GM12891 (cell line): ENCODE results near the gene C1orf94.

Source experiments
- DNase-seq: peaks from one replicate; pipeline ENCODE4 v3.0.0; 2011; ENCODE audit warnings: low spot score; ENCODE audit not compliant: insufficient read length
- FAIRE-seq: peaks from 2 replicates; lab custom pipeline; 2011; peaks lifted over from hg19 to GRCh38; lab: Jason Lieb, UNC
- PAX5 ChIP-seq: IDR thresholded peaks from 2 replicates; pipeline ENCODE4 v1.6.1; 2011; ENCODE audit warnings: low read length, moderate library complexity, mild to moderate bottlenecking; ENCODE audit not compliant: insufficient read depth, severe bottlenecking
- POLR2A ChIP-seq: IDR thresholded peaks from 2 replicates; pipeline ENCODE4 v1.6.1; 2011; ENCODE audit warnings: low read depth, low read length, control low read depth
- POLR2AphosphoS5 ChIP-seq: IDR thresholded peaks from 2 replicates; pipeline ENCODE4 v1.6.1; 2011; ENCODE audit warnings: low read depth, low read length, control low read depth
- POU2F2 ChIP-seq: IDR thresholded peaks from 2 replicates; pipeline ENCODE4 v1.6.1; 2011; ENCODE audit warnings: low read depth, mild to moderate bottlenecking, control low read depth, low read length, moderate library complexity
- SPI1 ChIP-seq: IDR thresholded peaks from 2 replicates; pipeline ENCODE4 v1.6.1; 2011; ENCODE audit warnings: low read depth, low read length, control low read depth
- TAF1 ChIP-seq: IDR thresholded peaks from 2 replicates; pipeline ENCODE4 v1.6.1; 2011; ENCODE audit warnings: low read depth, low read length, control low read depth

C1orf94 gene

DNA sequence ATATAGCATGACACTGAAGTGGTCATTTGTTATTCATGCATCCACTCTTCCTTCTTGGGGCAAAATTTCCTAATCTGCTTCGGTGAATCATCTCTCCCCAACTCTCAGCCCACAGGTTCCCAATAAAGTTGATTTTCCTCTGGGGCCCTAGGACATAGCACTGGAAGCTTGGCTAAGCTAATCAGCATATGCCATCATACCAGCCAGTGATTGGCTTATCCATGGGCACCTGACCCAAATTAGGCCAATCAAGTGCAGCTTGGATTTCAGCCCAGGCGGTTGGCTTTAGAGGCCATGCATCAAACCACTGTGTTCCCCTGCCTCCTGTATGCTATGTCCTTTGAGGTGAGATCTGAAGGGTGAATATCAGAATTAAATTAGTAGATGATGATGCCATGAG, 58.9 kb downstream of the C1orf94 start:
- no peak for DNase-seq
- no peak for FAIRE-seq
- TF ChIP-seq POU2F2 = no peak
- no peak for TF ChIP-seq POLR2AphosphoS5
- no peak for TF ChIP-seq TAF1
- TF ChIP-seq PAX5 = no peak
- no peak for TF ChIP-seq SPI1
- no peak for TF ChIP-seq POLR2A

DNA sequence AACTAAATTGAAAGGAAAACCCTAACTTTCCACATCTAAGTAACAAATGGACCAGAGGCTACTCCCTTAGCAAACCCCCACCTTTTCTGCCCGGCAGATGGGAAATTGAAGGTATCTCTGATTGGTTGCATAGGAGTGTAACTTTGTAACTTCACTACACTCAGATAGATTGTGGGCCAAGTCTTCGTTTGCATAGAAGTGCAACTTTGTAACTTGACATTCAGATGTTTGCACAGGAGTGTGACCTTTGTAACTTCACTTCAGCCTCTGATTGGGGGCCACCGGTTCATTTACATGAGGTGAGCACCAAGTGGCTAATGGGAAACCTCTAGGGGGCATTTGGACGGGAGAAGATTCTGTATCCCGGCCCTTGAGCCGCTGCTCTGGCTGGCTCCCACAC, 59.4 kb downstream of the C1orf94 start:
- FAIRE-seq (no peak), DNase-seq (no peak)
- TF ChIP-seq PAX5 (no peak), POU2F2 (no peak), TAF1 (no peak), POLR2AphosphoS5 (no peak), POLR2A (no peak), SPI1 (no peak)

DNA sequence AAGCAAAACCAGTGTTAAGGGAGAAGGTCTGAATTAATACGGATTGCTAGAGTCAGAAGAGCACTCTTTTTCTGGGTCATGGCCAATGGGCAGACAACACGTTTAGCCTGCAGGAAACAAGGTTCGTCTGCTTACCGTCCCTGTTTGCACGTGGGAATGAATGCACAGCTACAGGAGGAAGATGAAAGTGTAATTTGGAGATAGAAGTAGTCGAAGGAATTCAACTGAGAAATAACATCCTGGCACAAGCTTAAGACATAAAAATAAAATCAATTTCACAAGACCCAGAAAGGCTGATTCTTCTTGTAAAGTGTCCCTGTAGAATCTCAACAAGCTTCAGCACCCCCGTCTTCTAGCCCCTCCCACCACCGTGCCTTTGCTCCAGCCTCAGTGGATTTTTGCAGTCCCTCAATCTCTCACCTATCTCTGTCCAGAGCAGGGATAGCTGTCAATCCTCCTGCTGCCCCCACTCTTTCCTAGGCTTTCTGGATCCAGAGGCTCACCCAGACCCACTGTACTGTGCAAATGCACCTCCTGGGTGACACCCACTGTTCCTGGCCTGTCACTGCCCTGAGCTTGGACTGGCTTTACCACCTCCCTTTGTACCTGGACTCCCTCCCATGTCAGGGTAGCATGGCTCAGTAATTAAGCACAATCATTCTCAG, 60.6 kb downstream of the C1orf94 start:
- no peak for TF ChIP-seq POLR2A
- no peak for TF ChIP-seq POU2F2
- no peak for TF ChIP-seq PAX5
- FAIRE-seq (no peak), DNase-seq (no peak)

DNA sequence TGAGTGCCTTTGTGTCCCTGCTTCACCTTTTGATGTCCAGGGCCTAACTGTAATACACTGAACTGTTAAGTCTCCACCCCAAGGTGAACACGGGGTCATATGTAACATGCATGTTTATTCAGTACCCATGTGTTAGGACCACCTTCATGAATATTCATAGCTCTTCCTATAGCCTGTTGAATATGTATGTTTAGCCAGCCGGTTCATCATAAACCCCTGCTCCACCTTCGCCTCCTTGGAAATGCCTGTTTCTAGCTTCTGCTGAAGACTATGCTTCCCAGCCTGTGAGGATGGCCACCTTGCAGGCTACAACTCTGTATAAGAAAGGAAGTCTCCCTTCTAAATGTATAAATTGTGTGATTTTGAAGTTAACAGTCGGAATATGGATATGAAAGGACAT, 69.3 kb downstream of the C1orf94 start:
- DNase-seq = no peak
- TF ChIP-seq POLR2AphosphoS5 (no peak), POU2F2 (no peak), POLR2A (no peak), SPI1 (no peak)
- no peak for FAIRE-seq

DNA sequence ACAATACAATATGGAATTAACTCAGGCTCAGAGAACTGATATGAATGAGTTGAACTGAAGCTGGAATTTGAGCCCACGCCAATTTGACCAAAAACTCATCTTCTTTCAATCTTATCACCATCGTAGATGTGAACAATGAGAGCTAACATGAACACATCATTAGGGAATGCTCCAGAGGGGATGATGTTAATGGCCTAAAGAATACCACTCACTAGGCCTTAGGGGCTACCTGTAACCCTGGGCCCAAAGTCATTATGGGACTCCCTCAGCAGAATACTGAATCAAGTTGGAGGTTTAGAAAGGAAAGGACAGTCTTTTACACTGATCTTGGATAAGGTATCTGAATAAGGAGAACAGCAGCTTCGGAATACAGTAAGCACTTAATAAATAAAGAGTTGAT, 73.6 kb downstream of the C1orf94 start:
- no peak for FAIRE-seq
- DNase-seq = no peak
- no peak for TF ChIP-seq TAF1
- no peak for TF ChIP-seq SPI1
- no peak for TF ChIP-seq POLR2A
- TF ChIP-seq POLR2AphosphoS5 = no peak
- TF ChIP-seq POU2F2 = no peak

DNA sequence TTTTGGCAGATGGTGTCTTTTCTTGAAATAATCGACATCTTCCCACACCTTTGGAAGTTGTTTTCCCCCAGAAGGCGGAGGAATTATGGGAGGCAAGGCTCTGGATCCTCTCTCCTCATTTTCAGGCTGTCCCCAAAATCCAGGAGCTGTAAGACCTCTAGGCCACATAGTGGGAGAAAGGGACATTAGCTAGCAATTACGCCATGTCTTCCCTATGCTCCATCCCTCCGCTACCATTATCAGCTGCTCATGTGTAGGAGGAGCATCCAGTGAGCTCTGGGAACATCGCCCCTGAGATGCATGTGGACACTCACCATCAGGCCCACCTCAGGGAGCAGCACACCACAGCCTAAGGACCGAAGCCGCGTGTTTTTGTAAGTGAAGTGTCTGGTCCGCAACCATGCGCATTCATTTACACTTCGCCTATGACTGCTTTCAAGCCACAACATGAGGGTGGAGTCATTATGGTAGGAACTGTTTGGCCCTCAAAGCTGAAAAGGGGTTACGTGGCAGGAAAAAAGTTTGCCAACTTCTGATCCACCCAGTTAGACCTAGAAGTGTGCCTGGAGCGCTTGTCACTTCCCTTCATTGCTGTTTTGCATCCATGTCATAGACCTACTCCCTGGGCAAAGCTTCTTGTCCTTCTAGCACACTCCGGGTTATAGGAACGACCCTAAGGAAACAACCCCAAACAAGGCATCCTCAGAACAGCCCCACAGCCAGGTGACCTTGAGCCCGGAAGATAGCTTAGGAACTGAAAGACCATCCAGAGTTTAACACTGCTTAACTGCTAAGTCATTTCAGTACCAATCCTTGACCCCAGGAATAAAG, 85.5 kb downstream of the C1orf94 start:
- no peak for DNase-seq
- no peak for TF ChIP-seq POLR2AphosphoS5
- TF ChIP-seq SPI1 = no peak
- FAIRE-seq = no peak

DNA sequence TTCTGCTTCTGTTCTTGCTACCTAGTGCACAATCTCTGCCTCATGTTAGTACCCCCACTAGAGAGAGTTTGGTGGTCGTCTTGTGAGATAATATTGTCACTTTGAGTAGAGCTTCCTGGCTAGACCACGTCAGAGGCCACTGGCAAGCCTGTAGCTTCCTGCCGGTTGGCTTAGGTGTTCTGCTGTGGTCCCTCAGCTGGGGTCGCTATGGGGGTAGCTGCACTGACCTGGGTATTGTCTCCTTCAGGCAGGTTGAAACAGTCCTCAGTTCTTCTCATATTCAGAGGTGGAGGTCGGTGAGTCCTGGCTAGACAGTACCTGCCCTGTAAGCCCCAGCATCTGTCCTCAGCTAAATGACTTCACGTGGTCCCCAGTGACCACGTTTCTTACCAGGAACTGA, 86.2 kb downstream of the C1orf94 start:
- no peak for FAIRE-seq
- no peak for DNase-seq
- TF ChIP-seq POLR2A (no peak), SPI1 (no peak), PAX5 (no peak), POLR2AphosphoS5 (no peak), POU2F2 (no peak), TAF1 (no peak)

DNA sequence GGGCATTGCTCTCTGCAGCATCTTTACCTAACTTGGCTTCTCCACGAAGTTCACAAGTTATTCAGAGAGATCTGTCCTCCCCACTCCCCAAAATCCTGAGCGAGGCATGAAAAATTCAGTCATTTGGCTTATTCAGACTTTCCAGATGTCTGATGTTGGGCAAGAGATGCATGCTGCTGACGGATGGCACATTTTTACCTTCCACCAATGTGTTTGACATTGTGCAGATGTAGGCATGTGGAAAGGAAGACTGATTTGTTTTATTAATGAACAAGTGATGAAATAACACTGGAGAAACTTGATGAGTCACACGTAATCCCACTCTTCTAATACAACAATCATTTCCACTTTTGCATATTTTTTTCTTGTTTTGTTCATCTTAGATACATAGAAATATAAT, 86.7 kb downstream of the C1orf94 start:
- no peak for DNase-seq
- TF ChIP-seq POLR2A (no peak), POLR2AphosphoS5 (no peak), TAF1 (no peak), PAX5 (no peak), SPI1 (no peak), POU2F2 (no peak)
- no peak for FAIRE-seq

DNA sequence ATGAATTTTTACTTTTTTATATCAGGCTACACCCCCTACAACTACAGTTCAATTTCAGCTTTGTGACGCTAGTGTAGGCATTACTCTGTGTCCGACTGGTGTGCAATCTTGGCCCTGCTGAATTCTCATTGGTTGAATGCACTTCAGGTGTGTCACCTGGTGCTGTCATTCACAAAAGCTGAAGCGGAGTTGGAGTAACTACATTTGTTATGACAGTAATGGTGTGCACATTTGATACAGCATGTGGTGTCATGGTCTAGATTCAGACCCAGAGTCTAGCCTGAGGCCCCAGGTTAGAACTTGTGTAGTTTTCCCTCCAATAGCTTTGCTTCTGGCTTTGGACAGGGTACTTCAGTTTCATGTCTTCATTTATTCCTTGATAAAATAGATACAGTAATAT, 88.7 kb downstream of the C1orf94 start:
- no peak for TF ChIP-seq PAX5
- no peak for TF ChIP-seq POU2F2
- no peak for TF ChIP-seq TAF1
- TF ChIP-seq POLR2AphosphoS5 = no peak
- no peak for TF ChIP-seq SPI1
- TF ChIP-seq POLR2A = no peak
- FAIRE-seq = no peak

More for the DNA sequence above, 88.7 kb downstream of the C1orf94 start:
- DNase-seq = no peak
